K562 (cell line): Measurements from ENCODE around the gene LHFPL5. TPM values are rescaled to one million over a fixed set of nuclear protein-coding genes. Genes with fewer than 3 reads are reported as not detected.

ENCODE experiments used
- BACH1 ChIP-seq: fragments of 200-800 bp; sonication (Bioruptor generic); IDR thresholded peaks from 2 replicates; pipeline ENCODE4 v1.6.1; 2016; ENCODE audit warnings: missing genetic modification characterization, missing compliant biosample characterization
- EHMT2 ChIP-seq: fragments of 450-650 bp; IDR thresholded peaks from 2 replicates; pipeline ENCODE4 v1.6.1; 2018; ENCODE audit warnings: antibody characterized with exemption
- FUS ChIP-seq: fragments of 200-400 bp; formaldehyde crosslinking; optimal IDR thresholded peaks from 2 replicates; pipeline ENCODE3; 2017; ENCODE audit warnings: low read depth, low read length
- NFE2 ChIP-seq: IDR thresholded peaks from 2 replicates; pipeline ENCODE4 v1.6.1; 2014; ENCODE audit warnings: antibody characterized with exemption, low read depth
- SMAD4 ChIP-seq: fragments of 250-450 bp; sonication (Bioruptor Pico); conservative IDR thresholded peaks from 2 replicates; pipeline ENCODE4 v1.8.0; 2021; ENCODE audit warnings: inconsistent platforms, mild to moderate bottlenecking, moderate library complexity
- TOE1 ChIP-seq, 2 experiments: fragments of 450-650 bp in 1 of 2; sonication (generic) in 1 of 2; formaldehyde crosslinking in 1 of 2; IDR thresholded peaks; 2 replicates each; pipeline versions ENCODE4 v1.7.1 to v1.8.0; 2016 to 2022; ENCODE audit warnings: borderline replicate concordance in 2 of 2, mild to moderate bottlenecking in 2 of 2, antibody characterized with exemption in 1 of 2, inconsistent platforms in 1 of 2, low read depth in 1 of 2, missing genetic modification reagents in 1 of 2, moderate library complexity in 1 of 2
- YBX1 ChIP-seq: fragments of 450-650 bp; IDR thresholded peaks from 2 replicates; pipeline ENCODE4 v1.7.1; 2016; ENCODE audit warnings: mild to moderate bottlenecking
- ZNF316 ChIP-seq: fragments of 450-650 bp; IDR thresholded peaks from 2 replicates; pipeline ENCODE4 v1.6.1; 2016
- ZNF778 ChIP-seq: fragments of 450-650 bp; formaldehyde crosslinking; IDR thresholded peaks from 2 replicates; pipeline ENCODE4 v1.4.0; 2020; ENCODE audit warnings: mild to moderate bottlenecking, moderate library complexity
- polyA plus RNA-seq, 8 experiments: library from polyadenylated mRNA; depleted of rRNA in 4 of 8; stranded (reverse) in 5 of 8; unstranded in 3 of 8; fragments of >200 nt; fragmentation: Nextera tagmentation in 2 of 8; fragmentation: Illumina TruSeq in 1 of 8; extraction: Ambion mirVana in 2 of 8; extraction: Trizol in 1 of 8; gene quantifications; 2 replicates each; pipeline versions ENCODE4 v1.2.1 to v1.2.3, GENCODE V29; 2011 to 2014; ENCODE audit warnings: inconsistent platforms in 1 of 8, missing spikeins in 1 of 8
- total RNA-seq, 7 experiments: library from RNA; depleted of rRNA in 6 of 7; stranded (reverse); fragments of >200 nt in 6 of 7; fragmentation: Illumina TruSeq in 2 of 7; extraction: Trizol in 2 of 7; gene quantifications; 2 replicates each; pipeline versions ENCODE4 v1.2.1 to v1.2.3, GENCODE V29; 2011 to 2021; ENCODE audit warnings: low replicate concordance in 1 of 7
- TF ChIP-seq, protein P1 (sequence below): fragments of 450-650 bp; IDR thresholded peaks from 2 replicates; pipeline ENCODE4 v1.6.1; 2018; ENCODE audit not compliant: partially characterized antibody
- TF ChIP-seq, protein P2 (sequence below): fragments of 250-450 bp; sonication (Bioruptor Pico); IDR thresholded peaks from 2 replicates; pipeline ENCODE4 v1.8.0; 2021; ENCODE audit warnings: moderate library complexity, mild to moderate bottlenecking, inconsistent platforms
- TF ChIP-seq, protein P3 (sequence below): fragments of 450-650 bp; conservative IDR thresholded peaks from 2 replicates; pipeline ENCODE4 v1.6.1; 2016; ENCODE audit warnings: missing genetic modification characterization, low read depth, mild to moderate bottlenecking, missing compliant biosample characterization, moderate library complexity
- TF ChIP-seq, protein P4 (sequence below): sonication (generic); formaldehyde crosslinking; IDR thresholded peaks from 2 replicates; pipeline ENCODE4 v1.8.1; 2023; ENCODE audit warnings: mild to moderate bottlenecking, missing genetic modification reagents
- TF ChIP-seq, protein P5 (sequence below): fragments of 450-650 bp; IDR thresholded peaks from 2 replicates; pipeline ENCODE4 v1.7.0; 2016; ENCODE audit warnings: borderline replicate concordance
- TF ChIP-seq, protein P6 (sequence below): fragments of 450-650 bp; formaldehyde crosslinking; conservative IDR thresholded peaks from 2 replicates; pipeline ENCODE4 v1.4.0; 2022; ENCODE audit warnings: mild to moderate bottlenecking, missing genetic modification characterization

The LHFPL5 gene
- total and polyA plus RNA-seq, 9 of the 15 experiments (the other 6 are each of a cell fraction or from before 2014, with no cell fraction given): not detected

DNA sequence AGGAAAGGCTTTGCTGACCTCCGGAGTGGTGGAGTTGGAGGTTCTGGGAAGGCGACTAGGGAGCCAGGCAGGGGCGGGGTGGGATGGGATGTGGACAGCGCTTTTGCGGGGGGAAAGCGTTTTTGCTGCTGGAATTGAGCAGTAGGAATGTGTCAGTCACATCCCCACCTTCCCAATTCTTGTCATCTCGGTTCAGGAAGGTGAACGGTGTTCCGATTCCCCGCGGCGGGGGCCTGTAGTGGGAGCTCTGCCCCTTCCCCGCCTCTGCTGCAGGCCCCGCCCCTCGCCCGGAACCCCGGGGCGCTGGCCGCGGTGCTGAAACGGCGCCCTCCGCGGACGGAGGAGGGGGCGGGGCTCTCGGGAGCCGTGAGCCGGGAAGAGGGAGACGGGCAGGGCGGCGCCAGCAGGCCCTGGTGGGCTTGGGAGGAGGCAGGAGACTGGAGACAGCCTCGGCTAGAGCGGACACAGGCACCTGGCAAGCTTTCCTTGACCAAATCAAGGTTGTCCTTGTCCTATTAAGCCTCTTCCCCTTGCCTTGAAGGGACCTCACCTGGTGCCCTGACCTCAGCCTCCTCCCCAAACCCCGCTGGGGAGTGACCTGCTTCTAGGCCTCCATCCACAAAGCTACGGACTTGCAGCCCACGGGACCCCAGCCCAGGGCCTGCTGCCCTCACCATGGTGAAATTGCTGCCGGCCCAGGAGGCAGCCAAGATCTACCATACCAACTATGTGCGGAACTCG lies at the start of gene LHFPL5 (continued):
- TF ChIP-seq, protein P1, sequence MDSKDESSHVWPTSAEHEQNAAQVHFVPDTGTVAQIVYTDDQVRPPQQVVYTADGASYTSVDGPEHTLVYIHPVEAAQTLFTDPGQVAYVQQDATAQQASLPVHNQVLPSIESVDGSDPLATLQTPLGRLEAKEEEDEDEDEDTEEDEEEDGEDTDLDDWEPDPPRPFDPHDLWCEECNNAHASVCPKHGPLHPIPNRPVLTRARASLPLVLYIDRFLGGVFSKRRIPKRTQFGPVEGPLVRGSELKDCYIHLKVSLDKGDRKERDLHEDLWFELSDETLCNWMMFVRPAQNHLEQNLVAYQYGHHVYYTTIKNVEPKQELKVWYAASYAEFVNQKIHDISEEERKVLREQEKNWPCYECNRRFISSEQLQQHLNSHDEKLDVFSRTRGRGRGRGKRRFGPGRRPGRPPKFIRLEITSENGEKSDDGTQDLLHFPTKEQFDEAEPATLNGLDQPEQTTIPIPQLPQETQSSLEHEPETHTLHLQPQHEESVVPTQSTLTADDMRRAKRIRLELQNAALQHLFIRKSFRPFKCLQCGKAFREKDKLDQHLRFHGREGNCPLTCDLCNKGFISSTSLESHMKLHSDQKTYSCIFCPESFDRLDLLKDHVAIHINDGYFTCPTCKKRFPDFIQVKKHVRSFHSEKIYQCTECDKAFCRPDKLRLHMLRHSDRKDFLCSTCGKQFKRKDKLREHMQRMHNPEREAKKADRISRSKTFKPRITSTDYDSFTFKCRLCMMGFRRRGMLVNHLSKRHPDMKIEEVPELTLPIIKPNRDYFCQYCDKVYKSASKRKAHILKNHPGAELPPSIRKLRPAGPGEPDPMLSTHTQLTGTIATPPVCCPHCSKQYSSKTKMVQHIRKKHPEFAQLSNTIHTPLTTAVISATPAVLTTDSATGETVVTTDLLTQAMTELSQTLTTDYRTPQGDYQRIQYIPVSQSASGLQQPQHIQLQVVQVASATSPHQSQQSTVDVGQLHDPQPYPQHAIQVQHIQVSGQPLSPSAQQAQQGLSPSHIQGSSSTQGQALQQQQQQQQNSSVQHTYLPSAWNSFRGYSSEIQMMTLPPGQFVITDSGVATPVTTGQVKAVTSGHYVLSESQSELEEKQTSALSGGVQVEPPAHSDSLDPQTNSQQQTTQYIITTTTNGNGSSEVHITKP: no peak
- TF ChIP-seq, protein P2, sequence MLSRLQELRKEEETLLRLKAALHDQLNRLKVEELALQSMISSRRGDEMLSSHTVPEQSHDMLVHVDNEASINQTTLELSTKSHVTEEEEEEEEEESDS: no peak
- TF ChIP-seq EHMT2 (peak; percentile 99), YBX1 (no peak), ZNF316 (no peak), BACH1 (tag) (no peak), NFE2 (no peak), FUS (no peak), TOE1 (IDR thresholded peaks at IDR 0.05; ENCODE audit: borderline replicate concordance) (no peak), TOE1 (CRISPR knock-in tag; IDR thresholded peaks at IDR 0.05; ENCODE audit: borderline replicate concordance, low read depth) (no peak; the same call in 1 of the 2 replicates), SMAD4 (peak; percentile 58), ZNF778 (CRISPR knock-in tag) (no peak)
- TF ChIP-seq, protein P3, sequence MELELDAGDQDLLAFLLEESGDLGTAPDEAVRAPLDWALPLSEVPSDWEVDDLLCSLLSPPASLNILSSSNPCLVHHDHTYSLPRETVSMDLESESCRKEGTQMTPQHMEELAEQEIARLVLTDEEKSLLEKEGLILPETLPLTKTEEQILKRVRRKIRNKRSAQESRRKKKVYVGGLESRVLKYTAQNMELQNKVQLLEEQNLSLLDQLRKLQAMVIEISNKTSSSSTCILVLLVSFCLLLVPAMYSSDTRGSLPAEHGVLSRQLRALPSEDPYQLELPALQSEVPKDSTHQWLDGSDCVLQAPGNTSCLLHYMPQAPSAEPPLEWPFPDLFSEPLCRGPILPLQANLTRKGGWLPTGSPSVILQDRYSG: 0 out of 2 replicates have a peak, but pooled peaks have one; percentile 48
- TF ChIP-seq, protein P4, sequence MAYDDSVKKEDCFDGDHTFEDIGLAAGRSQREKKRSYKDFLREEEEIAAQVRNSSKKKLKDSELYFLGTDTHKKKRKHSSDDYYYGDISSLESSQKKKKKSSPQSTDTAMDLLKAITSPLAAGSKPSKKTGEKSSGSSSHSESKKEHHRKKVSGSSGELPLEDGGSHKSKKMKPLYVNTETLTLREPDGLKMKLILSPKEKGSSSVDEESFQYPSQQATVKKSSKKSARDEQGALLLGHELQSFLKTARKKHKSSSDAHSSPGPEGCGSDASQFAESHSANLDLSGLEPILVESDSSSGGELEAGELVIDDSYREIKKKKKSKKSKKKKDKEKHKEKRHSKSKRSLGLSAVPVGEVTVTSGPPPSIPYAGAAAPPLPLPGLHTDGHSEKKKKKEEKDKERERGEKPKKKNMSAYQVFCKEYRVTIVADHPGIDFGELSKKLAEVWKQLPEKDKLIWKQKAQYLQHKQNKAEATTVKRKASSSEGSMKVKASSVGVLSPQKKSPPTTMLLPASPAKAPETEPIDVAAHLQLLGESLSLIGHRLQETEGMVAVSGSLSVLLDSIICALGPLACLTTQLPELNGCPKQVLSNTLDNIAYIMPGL (CRISPR knock-in tag): peak; percentile 87; the same call in 1 of the 2 replicates
- TF ChIP-seq, protein P5, sequence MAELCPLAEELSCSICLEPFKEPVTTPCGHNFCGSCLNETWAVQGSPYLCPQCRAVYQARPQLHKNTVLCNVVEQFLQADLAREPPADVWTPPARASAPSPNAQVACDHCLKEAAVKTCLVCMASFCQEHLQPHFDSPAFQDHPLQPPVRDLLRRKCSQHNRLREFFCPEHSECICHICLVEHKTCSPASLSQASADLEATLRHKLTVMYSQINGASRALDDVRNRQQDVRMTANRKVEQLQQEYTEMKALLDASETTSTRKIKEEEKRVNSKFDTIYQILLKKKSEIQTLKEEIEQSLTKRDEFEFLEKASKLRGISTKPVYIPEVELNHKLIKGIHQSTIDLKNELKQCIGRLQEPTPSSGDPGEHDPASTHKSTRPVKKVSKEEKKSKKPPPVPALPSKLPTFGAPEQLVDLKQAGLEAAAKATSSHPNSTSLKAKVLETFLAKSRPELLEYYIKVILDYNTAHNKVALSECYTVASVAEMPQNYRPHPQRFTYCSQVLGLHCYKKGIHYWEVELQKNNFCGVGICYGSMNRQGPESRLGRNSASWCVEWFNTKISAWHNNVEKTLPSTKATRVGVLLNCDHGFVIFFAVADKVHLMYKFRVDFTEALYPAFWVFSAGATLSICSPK: no peak
- TF ChIP-seq, protein P6, sequence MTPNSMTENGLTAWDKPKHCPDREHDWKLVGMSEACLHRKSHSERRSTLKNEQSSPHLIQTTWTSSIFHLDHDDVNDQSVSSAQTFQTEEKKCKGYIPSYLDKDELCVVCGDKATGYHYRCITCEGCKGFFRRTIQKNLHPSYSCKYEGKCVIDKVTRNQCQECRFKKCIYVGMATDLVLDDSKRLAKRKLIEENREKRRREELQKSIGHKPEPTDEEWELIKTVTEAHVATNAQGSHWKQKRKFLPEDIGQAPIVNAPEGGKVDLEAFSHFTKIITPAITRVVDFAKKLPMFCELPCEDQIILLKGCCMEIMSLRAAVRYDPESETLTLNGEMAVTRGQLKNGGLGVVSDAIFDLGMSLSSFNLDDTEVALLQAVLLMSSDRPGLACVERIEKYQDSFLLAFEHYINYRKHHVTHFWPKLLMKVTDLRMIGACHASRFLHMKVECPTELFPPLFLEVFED: no peak
